A549 (cell line): Measurements from ENCODE around the gene GTPBP6. TPM values are rescaled to one million over a fixed set of nuclear protein-coding genes. Genes with fewer than 3 reads are reported as not detected.
A peak's percentile ranks its signal among the peaks of the same experiment; 100 is the strongest.
"Not testable (repeated sequence)": the region's sequence is repeated elsewhere in the genome, so short reads cannot be mapped to it uniquely, and the experiment has no call there.

Source experiments
- ATAC-seq, 2 experiments: fragments of 200-7000 bp in 1 of 2; fragments of >200 bp in 1 of 2; cut with Nextera tagmentation in 1 of 2; cut with Tn5 transposase in 1 of 2; 3 replicates each; pipeline versions ENCODE4 v1.8.0 to v1.9.1; 2018 to 2020; ENCODE audit warnings: mild to moderate bottlenecking in 1 of 2, moderate library complexity in 1 of 2
- CTCF ChIA-PET: fragments of 300-600 bp; sonication (Branson Sonifier 250); formaldehyde crosslinking; extraction: SDS; loops from one replicate; lab custom pipeline; 2021; ENCODE audit warnings: antibody characterized with exemption, inconsistent platforms; lab: Yijun Ruan, JAX
- POLR2A ChIA-PET: fragments of 350-600 bp; formaldehyde crosslinking; extraction: SDS; loops from one replicate; lab custom pipeline; 2021; ENCODE audit warnings: antibody characterized with exemption, inconsistent platforms; lab: Yijun Ruan, JAX
- DNase-seq, 2 experiments: peaks; one replicate each; pipeline versions ENCODE4 v3.0.0 to v3.0.0-alpha.2; 2011 to 2016; ENCODE audit warnings: low read depth in 1 of 2, low spot score in 1 of 2
- FAIRE-seq: peaks from 2 replicates; lab custom pipeline; 2011; peaks lifted over from hg19 to GRCh38; lab: Jason Lieb, UNC
- H3K27ac ChIP-seq, 2 experiments: fragments of >200 bp; sonication (Bioruptor Twin); formaldehyde crosslinking; 3 replicates each; pipeline ENCODE4 v1.5.1; 2016 to 2017
- H3K4me1 ChIP-seq: fragments of >200 bp; sonication (Bioruptor Twin); formaldehyde crosslinking; 3 replicates; pipeline ENCODE4 v1.6.1; 2016
- H3K4me2 ChIP-seq: fragments of >200 bp; sonication (Bioruptor Twin); formaldehyde crosslinking; 3 replicates; pipeline ENCODE4 v1.6.1; 2016
- H3K4me3 ChIP-seq: fragments of >200 bp; sonication (Bioruptor Twin); formaldehyde crosslinking; 3 replicates; pipeline ENCODE4 v1.5.1; 2016
- H3K9me3 ChIP-seq: fragments of >200 bp; sonication (Bioruptor Twin); formaldehyde crosslinking; 3 replicates; pipeline ENCODE4 v1.6.1; 2016
- CBX8 ChIP-seq: fragments of 200-600 bp; sonication (generic); IDR thresholded peaks from 2 replicates; pipeline ENCODE4 v1.6.1; 2016
- CHD2 ChIP-seq: fragments of 150-350 bp; IDR thresholded peaks from 2 replicates; pipeline ENCODE4 v1.6.1; 2014; ENCODE audit warnings: low read length; ENCODE audit not compliant: partially characterized antibody
- CHD4 ChIP-seq: fragments of 200-600 bp; sonication (generic); IDR thresholded peaks from 2 replicates; pipeline ENCODE4 v1.6.1; 2016; ENCODE audit warnings: antibody characterized with exemption, mild to moderate bottlenecking, borderline replicate concordance
- E2F6 ChIP-seq: IDR thresholded peaks from 2 replicates; pipeline ENCODE4 v1.6.1; 2012; ENCODE audit warnings: low read depth, borderline replicate concordance
- EHF ChIP-seq: fragments of 250-450 bp; sonication (Bioruptor Pico); IDR thresholded peaks from 2 replicates; pipeline ENCODE4 v1.5.0; 2020; ENCODE audit warnings: mild to moderate bottlenecking
- EHMT2 ChIP-seq: fragments of 200-600 bp; sonication (generic); IDR thresholded peaks from 2 replicates; pipeline ENCODE4 v1.6.1; 2016; ENCODE audit warnings: antibody characterized with exemption, low read depth, mild to moderate bottlenecking, moderate library complexity
- EP300 ChIP-seq, 2 experiments: fragments of >200 bp; sonication (Bioruptor Twin); formaldehyde crosslinking; IDR thresholded peaks; 2 replicates in 1 of 2; 3 replicates in 1 of 2; pipeline ENCODE4 v1.6.1; 2016 to 2017
- ESRRA ChIP-seq: fragments of 150-350 bp; IDR thresholded peaks from 2 replicates; pipeline ENCODE4 v1.6.1; 2014; ENCODE audit warnings: mild to moderate bottlenecking, low read length, borderline replicate concordance
- FOSL2 ChIP-seq, 2 experiments: fragments of 450-650 bp in 1 of 2; fragments of >200 bp in 1 of 2; sonication (Bioruptor Twin) in 1 of 2; formaldehyde crosslinking; IDR thresholded peaks; 2 replicates each; pipeline versions ENCODE4 v1.5.0 to v1.6.1; 2016 to 2020; ENCODE audit warnings: mild to moderate bottlenecking in 1 of 2, moderate library complexity in 1 of 2
- FOXS1 ChIP-seq: fragments of 250-450 bp; sonication (Bioruptor Pico); IDR thresholded peaks from 2 replicates; pipeline ENCODE4 v1.5.0; 2020; ENCODE audit warnings: mild to moderate bottlenecking, moderate library complexity
- HOXB13 ChIP-seq: fragments of 250-450 bp; sonication (Bioruptor Pico); IDR thresholded peaks from 2 replicates; pipeline ENCODE4 v1.5.0; 2020; ENCODE audit warnings: low read depth, mild to moderate bottlenecking, moderate library complexity
- KDM1A ChIP-seq: fragments of 200-600 bp; sonication (generic); IDR thresholded peaks from 2 replicates; pipeline ENCODE4 v1.6.1; 2016; ENCODE audit warnings: low read depth, mild to moderate bottlenecking
- PHF8 ChIP-seq: fragments of 200-600 bp; sonication (generic); IDR thresholded peaks from 2 replicates; pipeline ENCODE4 v1.6.1; 2016; ENCODE audit warnings: low read depth, mild to moderate bottlenecking, antibody characterized with exemption, moderate library complexity, borderline replicate concordance
- POLR2A ChIP-seq: IDR thresholded peaks from 2 replicates; pipeline ENCODE4 v1.6.1; 2012; ENCODE audit warnings: mild to moderate bottlenecking, low read length
- RAD21 ChIP-seq, 2 experiments: fragments of >200 bp in 1 of 2; sonication (Bioruptor Twin) in 1 of 2; formaldehyde crosslinking in 1 of 2; IDR thresholded peaks in 1 of 2; conservative IDR thresholded peaks in 1 of 2; 2 replicates in 1 of 2; 3 replicates in 1 of 2; pipeline ENCODE4 v1.6.1; 2012 to 2018; ENCODE audit warnings: inconsistent platforms in 1 of 2
- RCOR1 ChIP-seq: fragments of 150-350 bp; IDR thresholded peaks from 2 replicates; pipeline ENCODE4 v1.6.1; 2014; ENCODE audit warnings: antibody characterized with exemption, low read length, low read depth
- RFX5 ChIP-seq: fragments of 450-650 bp; IDR thresholded peaks from 2 replicates; pipeline ENCODE4 v1.7.1; 2014; ENCODE audit warnings: antibody characterized with exemption, mild to moderate bottlenecking, moderate library complexity
- SREBF2 ChIP-seq: fragments of 450-650 bp; IDR thresholded peaks from 2 replicates; pipeline ENCODE4 v1.6.1; 2014; ENCODE audit warnings: mild to moderate bottlenecking, moderate library complexity
- TP53 ChIP-seq: fragments of 250-450 bp; sonication (Bioruptor Pico); IDR thresholded peaks from 2 replicates; pipeline ENCODE4 v1.5.0; 2021; ENCODE audit warnings: mild to moderate bottlenecking, moderate library complexity
- ZC3H11A ChIP-seq: fragments of 450-650 bp; IDR thresholded peaks from 2 replicates; pipeline ENCODE4 v1.6.1; 2014; ENCODE audit warnings: antibody characterized with exemption, mild to moderate bottlenecking
- ZFP36 ChIP-seq: fragments of 450-650 bp; IDR thresholded peaks from 2 replicates; pipeline ENCODE4 v1.6.1; 2014; ENCODE audit warnings: borderline replicate concordance; ENCODE audit not compliant: partially characterized antibody
- ZNF302 ChIP-seq: fragments of 250-450 bp; sonication (Bioruptor Pico); IDR thresholded peaks from 2 replicates; pipeline ENCODE4 v1.9.0; 2021; ENCODE audit warnings: inconsistent platforms, mild to moderate bottlenecking, moderate library complexity
- WGBS: methylation state at CpG from one replicate; pipeline ENCODE4 v1.1.6; 2017; ENCODE audit errors: missing lambda C conversion rate; 5-methylcytosine and 5-hydroxymethylcytosine counted together
- polyA plus RNA-seq, 4 experiments: library from polyadenylated mRNA; depleted of rRNA in 3 of 4; stranded (reverse); fragments of >200 nt; fragmentation: RNase III in 1 of 4; extraction: RNeasy Plus Mini Kit Qiagen cat#74134 plus additional on column Dnase treatment in 1 of 4; gene quantifications; 2 replicates in 3 of 4; 3 replicates in 1 of 4; pipeline ENCODE4 v1.2.3, GENCODE V29; 2011 to 2017
- TF ChIP-seq, protein P1 (sequence below): IDR thresholded peaks from 2 replicates; pipeline ENCODE4 v1.6.1; 2012
- TF ChIP-seq, protein P2 (sequence below): fragments of 200-600 bp; sonication (generic); IDR thresholded peaks from 2 replicates; pipeline ENCODE4 v1.6.1; 2016; ENCODE audit warnings: antibody characterized with exemption, mild to moderate bottlenecking, moderate library complexity
- TF ChIP-seq, protein P3 (sequence below): fragments of >200 bp; sonication (Bioruptor Twin); formaldehyde crosslinking; IDR thresholded peaks from 2 replicates; pipeline ENCODE4 v1.6.1; 2016
- TF ChIP-seq, protein P4 (sequence below): fragments of >200 bp; sonication (Bioruptor Twin); formaldehyde crosslinking; IDR thresholded peaks from 3 replicates; pipeline ENCODE4 v1.6.1; 2016
- TF ChIP-seq, protein P5 (sequence below): IDR thresholded peaks from 2 replicates; pipeline ENCODE4 v1.6.1; 2012

The GTPBP6 gene
- polyA plus RNA-seq, 2 of the 4 experiments (the other 2 are of a cell fraction) = 26.0 to 41.2 TPM

DNA sequence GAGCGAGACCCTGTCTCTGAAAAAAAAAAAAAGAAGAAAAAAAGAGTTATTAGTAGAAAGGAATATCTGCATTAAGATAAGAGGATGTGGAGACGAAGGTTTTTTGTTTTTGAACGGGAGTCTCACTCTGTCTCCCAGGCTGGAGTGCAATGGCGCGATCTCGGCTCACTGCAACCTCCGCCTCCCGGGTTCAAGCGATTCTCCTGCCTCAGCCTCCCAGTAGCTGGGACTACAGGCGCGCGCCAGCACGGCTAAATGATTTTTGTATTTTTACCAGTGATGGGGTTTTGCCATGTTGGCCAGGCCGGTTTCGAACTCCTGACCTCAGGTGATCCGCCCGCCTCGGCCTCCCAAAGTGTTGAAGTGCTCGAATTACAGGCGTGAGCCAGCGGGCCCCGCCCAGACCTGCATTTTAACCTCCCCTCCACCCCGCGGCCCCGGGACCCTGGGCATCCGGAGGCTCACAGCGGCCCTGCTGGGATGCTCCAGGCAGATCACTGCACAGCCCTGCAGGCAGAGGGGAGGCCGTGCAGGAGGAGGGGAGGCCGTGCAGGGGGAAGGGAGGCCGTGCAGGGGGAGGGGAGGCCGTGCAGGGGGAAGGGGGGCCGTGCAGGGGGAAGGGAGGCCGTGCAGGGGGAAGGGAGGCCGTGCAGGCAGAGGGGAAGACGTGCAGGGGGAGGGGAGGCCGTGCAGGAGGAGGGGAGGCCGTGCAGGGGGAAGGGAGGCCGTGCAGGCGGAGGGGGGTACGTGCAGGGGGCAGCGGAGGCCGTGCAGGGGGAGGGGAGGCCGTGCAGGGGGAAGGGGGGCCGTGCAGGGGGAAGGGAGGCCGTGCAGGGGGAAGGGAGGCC, 38.6 kb downstream of the GTPBP6 start:
- Histone ChIP-seq H3K4me1 (peaks cover 23% of the 10 kb centered on the region), H3K27ac (peak overlapping the region; percentile 86 to 88), H3K4me2 (peak overlapping the region; percentile 80)
- DNase-seq = peak; percentile 54 to 90
- POLR2A ChIA-PET = not testable (repeated sequence)
- TF ChIP-seq RAD21 (conservative IDR thresholded peaks at IDR 0.05 in 1 of 2, IDR thresholded peaks at IDR 0.05 in 1 of 2) (peak in 1 of 2 experiments; percentile 16; a peak in 1 of 5 replicates), CHD2 (peak; percentile 54)
- TF ChIP-seq, protein P1, sequence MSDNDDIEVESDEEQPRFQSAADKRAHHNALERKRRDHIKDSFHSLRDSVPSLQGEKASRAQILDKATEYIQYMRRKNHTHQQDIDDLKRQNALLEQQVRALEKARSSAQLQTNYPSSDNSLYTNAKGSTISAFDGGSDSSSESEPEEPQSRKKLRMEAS = peak; percentile 43; the same call in 1 of the 2 replicates
- TF ChIP-seq, all 56 proteins: peak for 3; not testable (repeated sequence) for 53
- FAIRE-seq, CTCF ChIA-PET, H3K9me3 ChIP-seq: not testable (repeated sequence)
- WGBS = 23% methylated on average over 22 of the region's 45 CpGs
- H3K4me3 ChIP-seq = peak overlapping the region; percentile 47
- peak; percentile 37 to 45; a peak in 5 of 6 replicates for ATAC-seq

- FAIRE-seq (no peak), ATAC-seq (peak; percentile 49 to 60), DNase-seq (peak; percentile 58 to 61)
- Histone ChIP-seq H3K4me2 (peak overlapping the region; percentile 83), H3K27ac (peak overlapping the region; percentile 70 to 91), H3K4me3 (peak overlapping the region; percentile 62), H3K9me3 (no peaks in the 10 kb centered on the region), H3K4me1 (peaks cover 23% of the 10 kb centered on the region)
- WGBS = 3% methylated on average over 24 of the region's 49 CpGs
- ChIA-PET POLR2A (no interaction called here), CTCF (no interaction called here)
- TF ChIP-seq HOXB13 (CRISPR knock-in tag) (no peak), SREBF2 (no peak), ESRRA (no peak), PHF8 (no peak), RFX5 (peak; percentile 73; the same call in 1 of the 2 replicates), KDM1A (no peak), EHF (no peak), TP53 (CRISPR knock-in tag) (no peak), POLR2A (peak; percentile 28), FOSL2 (IDR thresholded peaks at IDR 0.05) (no peak), FOSL2 (CRISPR knock-in tag; IDR thresholded peaks at IDR 0.05) (peak; percentile 53), RAD21 (conservative IDR thresholded peaks at IDR 0.05 in 1 of 2, IDR thresholded peaks at IDR 0.05 in 1 of 2) (no peak), FOXS1 (no peak), CHD4 (no peak), CBX8 (no peak), E2F6 (peak; percentile 85; the same call in 1 of the 2 replicates), EHMT2 (no peak), CHD2 (no peak), ZFP36 (no peak), ZNF302 (no peak), ZC3H11A (no peak), RCOR1 (no peak), EP300 (IDR thresholded peaks at IDR 0.05) (no peak)
- TF ChIP-seq, protein P2, sequence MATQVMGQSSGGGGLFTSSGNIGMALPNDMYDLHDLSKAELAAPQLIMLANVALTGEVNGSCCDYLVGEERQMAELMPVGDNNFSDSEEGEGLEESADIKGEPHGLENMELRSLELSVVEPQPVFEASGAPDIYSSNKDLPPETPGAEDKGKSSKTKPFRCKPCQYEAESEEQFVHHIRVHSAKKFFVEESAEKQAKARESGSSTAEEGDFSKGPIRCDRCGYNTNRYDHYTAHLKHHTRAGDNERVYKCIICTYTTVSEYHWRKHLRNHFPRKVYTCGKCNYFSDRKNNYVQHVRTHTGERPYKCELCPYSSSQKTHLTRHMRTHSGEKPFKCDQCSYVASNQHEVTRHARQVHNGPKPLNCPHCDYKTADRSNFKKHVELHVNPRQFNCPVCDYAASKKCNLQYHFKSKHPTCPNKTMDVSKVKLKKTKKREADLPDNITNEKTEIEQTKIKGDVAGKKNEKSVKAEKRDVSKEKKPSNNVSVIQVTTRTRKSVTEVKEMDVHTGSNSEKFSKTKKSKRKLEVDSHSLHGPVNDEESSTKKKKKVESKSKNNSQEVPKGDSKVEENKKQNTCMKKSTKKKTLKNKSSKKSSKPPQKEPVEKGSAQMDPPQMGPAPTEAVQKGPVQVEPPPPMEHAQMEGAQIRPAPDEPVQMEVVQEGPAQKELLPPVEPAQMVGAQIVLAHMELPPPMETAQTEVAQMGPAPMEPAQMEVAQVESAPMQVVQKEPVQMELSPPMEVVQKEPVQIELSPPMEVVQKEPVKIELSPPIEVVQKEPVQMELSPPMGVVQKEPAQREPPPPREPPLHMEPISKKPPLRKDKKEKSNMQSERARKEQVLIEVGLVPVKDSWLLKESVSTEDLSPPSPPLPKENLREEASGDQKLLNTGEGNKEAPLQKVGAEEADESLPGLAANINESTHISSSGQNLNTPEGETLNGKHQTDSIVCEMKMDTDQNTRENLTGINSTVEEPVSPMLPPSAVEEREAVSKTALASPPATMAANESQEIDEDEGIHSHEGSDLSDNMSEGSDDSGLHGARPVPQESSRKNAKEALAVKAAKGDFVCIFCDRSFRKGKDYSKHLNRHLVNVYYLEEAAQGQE = no peak
- TF ChIP-seq, protein P1 = no peak; the same call in 1 of the 2 replicates
- TF ChIP-seq, protein P3, sequence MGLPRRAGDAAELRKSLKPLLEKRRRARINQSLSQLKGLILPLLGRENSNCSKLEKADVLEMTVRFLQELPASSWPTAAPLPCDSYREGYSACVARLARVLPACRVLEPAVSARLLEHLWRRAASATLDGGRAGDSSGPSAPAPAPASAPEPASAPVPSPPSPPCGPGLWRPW = no peak
- TF ChIP-seq, protein P4, sequence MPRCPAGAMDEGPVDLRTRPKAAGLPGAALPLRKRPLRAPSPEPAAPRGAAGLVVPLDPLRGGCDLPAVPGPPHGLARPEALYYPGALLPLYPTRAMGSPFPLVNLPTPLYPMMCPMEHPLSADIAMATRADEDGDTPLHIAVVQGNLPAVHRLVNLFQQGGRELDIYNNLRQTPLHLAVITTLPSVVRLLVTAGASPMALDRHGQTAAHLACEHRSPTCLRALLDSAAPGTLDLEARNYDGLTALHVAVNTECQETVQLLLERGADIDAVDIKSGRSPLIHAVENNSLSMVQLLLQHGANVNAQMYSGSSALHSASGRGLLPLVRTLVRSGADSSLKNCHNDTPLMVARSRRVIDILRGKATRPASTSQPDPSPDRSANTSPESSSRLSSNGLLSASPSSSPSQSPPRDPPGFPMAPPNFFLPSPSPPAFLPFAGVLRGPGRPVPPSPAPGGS = peak; percentile 22; the same call in 1 of the 3 replicates
- TF ChIP-seq, protein P5, sequence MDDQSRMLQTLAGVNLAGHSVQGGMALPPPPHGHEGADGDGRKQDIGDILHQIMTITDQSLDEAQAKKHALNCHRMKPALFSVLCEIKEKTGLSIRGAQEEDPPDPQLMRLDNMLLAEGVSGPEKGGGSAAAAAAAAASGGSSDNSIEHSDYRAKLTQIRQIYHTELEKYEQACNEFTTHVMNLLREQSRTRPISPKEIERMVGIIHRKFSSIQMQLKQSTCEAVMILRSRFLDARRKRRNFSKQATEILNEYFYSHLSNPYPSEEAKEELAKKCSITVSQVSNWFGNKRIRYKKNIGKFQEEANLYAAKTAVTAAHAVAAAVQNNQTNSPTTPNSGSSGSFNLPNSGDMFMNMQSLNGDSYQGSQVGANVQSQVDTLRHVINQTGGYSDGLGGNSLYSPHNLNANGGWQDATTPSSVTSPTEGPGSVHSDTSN = no peak; the same call in 1 of the 2 replicates
Measured at GRCh38 chrX:276581-277201, 41.9 kb downstream of the GTPBP6 start.
